Measurements from ENCODE around the gene EFHD2.

GRCh38 chr1:15405106-15405850, 4.4 kb upstream of the EFHD2 start:
- TF ChIP-seq POLR2A (IDR thresholded peaks at IDR 0.05; ENCODE audit: low read depth, low read length): no peak
- TF ChIP-seq TAF1 (IDR thresholded peaks at IDR 0.05; ENCODE audit: low read depth, low read length): no peak
- no peak for TF ChIP-seq POLR2AphosphoS5 (IDR thresholded peaks at IDR 0.05; ENCODE audit: low read depth, low read length)
